SU-DHL-6 (cell line): ENCODE data around the gene CASKIN2.

Experiments
- H2AFZ ChIP-seq: fragments of 200-600 bp; sonication (generic); 2 replicates; pipeline ENCODE4 v1.6.1; 2014; ENCODE audit warnings: low read depth, mild to moderate bottlenecking, moderate library complexity, mixed read lengths, antibody characterized with exemption, low read length; ENCODE audit not compliant: severe bottlenecking
- H3F3A ChIP-seq: fragments of 200-600 bp; shearing (Covaris generic); 2 replicates; pipeline ENCODE4 v1.6.0; 2016; ENCODE audit warnings: antibody characterized with exemption, mild to moderate bottlenecking; ENCODE audit not compliant: insufficient read depth
- H3K27ac ChIP-seq: fragments of 200-600 bp; sonication (generic); 2 replicates; pipeline ENCODE4 v1.5.1; 2016; ENCODE audit warnings: low read depth, mild to moderate bottlenecking, low read length, moderate library complexity, mixed read lengths
- H3K27me3 ChIP-seq: fragments of 200-600 bp; sonication (generic), shearing (Covaris generic); 2 replicates; pipeline ENCODE4 v1.6.0; 2014; ENCODE audit warnings: mild to moderate bottlenecking, low read length
- H3K36me3 ChIP-seq: fragments of 200-600 bp; sonication (generic); 2 replicates; pipeline ENCODE4 v1.6.1; 2014; ENCODE audit warnings: mild to moderate bottlenecking, low read length, mixed read lengths
- H3K4me2 ChIP-seq: fragments of 300-600, 200-600 bp; shearing (Covaris generic), sonication (generic); 2 replicates; pipeline ENCODE4 v1.6.0; 2014; ENCODE audit warnings: low read length, low read depth, mild to moderate bottlenecking; ENCODE audit not compliant: poor library complexity, severe bottlenecking
- H3K4me3 ChIP-seq: fragments of 200-600 bp; sonication (generic); 2 replicates; pipeline ENCODE4 v1.5.1; 2014; ENCODE audit warnings: antibody characterized with exemption, low read length, mild to moderate bottlenecking, mixed read lengths; ENCODE audit not compliant: insufficient read depth, poor library complexity, severe bottlenecking
- H3K79me2 ChIP-seq: fragments of 200-600 bp; sonication (generic); 2 replicates; pipeline ENCODE4 v1.6.1; 2014; ENCODE audit warnings: mild to moderate bottlenecking, low read length, moderate library complexity; ENCODE audit not compliant: insufficient read depth
- H3K9ac ChIP-seq: fragments of 200-600 bp; sonication (generic); 2 replicates; pipeline ENCODE4 v1.7.0; 2014; ENCODE audit warnings: mild to moderate bottlenecking, low read length
- H3K9me2 ChIP-seq: fragments of 200-600 bp; sonication (generic); replicated peaks from 2 replicates; pipeline ENCODE4 v1.6.1; 2014; ENCODE audit warnings: low read length; ENCODE audit not compliant: insufficient read depth
- H3K9me3 ChIP-seq: fragments of 200-600 bp; sonication (generic); 2 replicates; pipeline ENCODE4 v1.6.1; 2014; ENCODE audit warnings: low read length, mixed read lengths; ENCODE audit not compliant: insufficient read depth
- H4K20me1 ChIP-seq: fragments of 200-600 bp; sonication (generic); 2 replicates; pipeline ENCODE4 v1.6.1; 2014; ENCODE audit warnings: low read depth, mild to moderate bottlenecking, antibody characterized with exemption, low read length, moderate library complexity, mixed read lengths
- EZH2phosphoT487 ChIP-seq: fragments of 200-600 bp; sonication (generic), shearing (Covaris generic); conservative IDR thresholded peaks from 2 replicates; pipeline ENCODE4 v1.6.1; 2018; ENCODE audit warnings: mild to moderate bottlenecking, antibody characterized with exemption, low read length, moderate library complexity, mixed read lengths
- TF ChIP-seq, protein P1 (sequence below): fragments of 200-600 bp; sonication (generic); IDR thresholded peaks from one replicate; pipeline ENCODE4 v1.5.1; 2017; ENCODE audit warnings: antibody characterized with exemption, mild to moderate bottlenecking, low read length, moderate library complexity; ENCODE audit not compliant: insufficient read depth, poor library complexity, severe bottlenecking

The CASKIN2 gene, protein sequence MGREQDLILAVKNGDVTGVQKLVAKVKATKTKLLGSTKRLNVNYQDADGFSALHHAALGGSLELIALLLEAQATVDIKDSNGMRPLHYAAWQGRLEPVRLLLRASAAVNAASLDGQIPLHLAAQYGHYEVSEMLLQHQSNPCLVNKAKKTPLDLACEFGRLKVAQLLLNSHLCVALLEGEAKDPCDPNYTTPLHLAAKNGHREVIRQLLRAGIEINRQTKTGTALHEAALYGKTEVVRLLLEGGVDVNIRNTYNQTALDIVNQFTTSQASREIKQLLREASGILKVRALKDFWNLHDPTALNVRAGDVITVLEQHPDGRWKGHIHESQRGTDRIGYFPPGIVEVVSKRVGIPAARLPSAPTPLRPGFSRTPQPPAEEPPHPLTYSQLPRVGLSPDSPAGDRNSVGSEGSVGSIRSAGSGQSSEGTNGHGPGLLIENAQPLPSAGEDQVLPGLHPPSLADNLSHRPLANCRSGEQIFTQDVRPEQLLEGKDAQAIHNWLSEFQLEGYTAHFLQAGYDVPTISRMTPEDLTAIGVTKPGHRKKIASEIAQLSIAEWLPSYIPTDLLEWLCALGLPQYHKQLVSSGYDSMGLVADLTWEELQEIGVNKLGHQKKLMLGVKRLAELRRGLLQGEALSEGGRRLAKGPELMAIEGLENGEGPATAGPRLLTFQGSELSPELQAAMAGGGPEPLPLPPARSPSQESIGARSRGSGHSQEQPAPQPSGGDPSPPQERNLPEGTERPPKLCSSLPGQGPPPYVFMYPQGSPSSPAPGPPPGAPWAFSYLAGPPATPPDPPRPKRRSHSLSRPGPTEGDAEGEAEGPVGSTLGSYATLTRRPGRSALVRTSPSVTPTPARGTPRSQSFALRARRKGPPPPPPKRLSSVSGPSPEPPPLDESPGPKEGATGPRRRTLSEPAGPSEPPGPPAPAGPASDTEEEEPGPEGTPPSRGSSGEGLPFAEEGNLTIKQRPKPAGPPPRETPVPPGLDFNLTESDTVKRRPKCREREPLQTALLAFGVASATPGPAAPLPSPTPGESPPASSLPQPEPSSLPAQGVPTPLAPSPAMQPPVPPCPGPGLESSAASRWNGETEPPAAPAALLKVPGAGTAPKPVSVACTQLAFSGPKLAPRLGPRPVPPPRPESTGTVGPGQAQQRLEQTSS (N-terminal part only)

DNA sequence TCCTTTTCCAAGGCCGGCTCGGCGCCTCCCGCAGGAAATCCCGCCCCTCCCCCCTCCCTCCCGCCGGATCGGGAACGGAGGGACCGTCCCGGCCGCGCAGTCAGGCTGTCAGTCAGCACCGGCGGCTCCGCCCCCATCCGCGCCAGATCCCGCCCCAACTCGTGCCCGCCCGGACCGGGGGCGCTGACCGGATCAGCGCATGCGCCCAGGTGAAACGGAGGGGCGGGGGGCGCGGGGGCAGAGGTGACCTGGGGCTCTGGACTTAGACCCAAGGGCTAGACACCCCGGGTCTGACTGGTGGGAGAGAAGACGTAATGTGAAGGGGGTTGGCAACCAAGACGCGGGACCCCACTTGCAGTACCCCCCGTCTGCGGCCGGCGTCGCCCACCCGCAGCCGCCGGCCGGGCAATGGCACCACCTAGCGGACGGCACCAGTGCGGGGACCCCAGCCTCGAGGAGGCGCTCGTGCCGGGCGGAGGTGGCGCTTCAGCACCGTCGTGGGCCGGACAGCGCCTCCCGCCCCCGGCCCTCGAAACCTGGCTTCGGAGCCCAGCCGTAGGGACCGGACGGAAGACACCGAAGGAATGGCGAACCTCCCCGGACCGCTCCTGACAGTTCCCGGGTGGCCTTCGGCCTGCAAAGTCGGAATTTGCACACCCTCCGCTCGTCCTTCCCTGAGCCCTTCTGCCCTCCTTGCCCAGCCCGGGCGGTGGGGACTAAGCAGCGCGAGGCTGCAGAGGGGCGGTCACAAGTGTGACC, at the start of gene CASKIN2:
Gene CASKIN2 (minus strand): TSS at position 42 of the 759 bp plus-strand sequence. CDS start 1,733 bp downstream, outside the sequence.
- TF ChIP-seq EZH2phosphoT487 = no peak
- TF ChIP-seq, protein P1, sequence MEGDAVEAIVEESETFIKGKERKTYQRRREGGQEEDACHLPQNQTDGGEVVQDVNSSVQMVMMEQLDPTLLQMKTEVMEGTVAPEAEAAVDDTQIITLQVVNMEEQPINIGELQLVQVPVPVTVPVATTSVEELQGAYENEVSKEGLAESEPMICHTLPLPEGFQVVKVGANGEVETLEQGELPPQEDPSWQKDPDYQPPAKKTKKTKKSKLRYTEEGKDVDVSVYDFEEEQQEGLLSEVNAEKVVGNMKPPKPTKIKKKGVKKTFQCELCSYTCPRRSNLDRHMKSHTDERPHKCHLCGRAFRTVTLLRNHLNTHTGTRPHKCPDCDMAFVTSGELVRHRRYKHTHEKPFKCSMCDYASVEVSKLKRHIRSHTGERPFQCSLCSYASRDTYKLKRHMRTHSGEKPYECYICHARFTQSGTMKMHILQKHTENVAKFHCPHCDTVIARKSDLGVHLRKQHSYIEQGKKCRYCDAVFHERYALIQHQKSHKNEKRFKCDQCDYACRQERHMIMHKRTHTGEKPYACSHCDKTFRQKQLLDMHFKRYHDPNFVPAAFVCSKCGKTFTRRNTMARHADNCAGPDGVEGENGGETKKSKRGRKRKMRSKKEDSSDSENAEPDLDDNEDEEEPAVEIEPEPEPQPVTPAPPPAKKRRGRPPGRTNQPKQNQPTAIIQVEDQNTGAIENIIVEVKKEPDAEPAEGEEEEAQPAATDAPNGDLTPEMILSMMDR = peak; percentile 96
- Histone ChIP-seq H4K20me1 (no peaks in the 10 kb centered on the region), H3K9me3 (no peaks in the 10 kb centered on the region), H3K9ac (peak within 1 kb of the TSS; percentile 91), H3K79me2 (no peaks in the 10 kb centered on the region; the same call in 1 of the 2 replicates), H3K36me3 (no peaks in the 10 kb centered on the region), H3F3A (0 out of 2 replicates have a peak, but pooled peaks cover 8% of the 10 kb centered on the region), H3K27ac (no peak within 1 kb of the TSS; the same call in 1 of the 2 replicates), H3K27me3 (no peaks in the 10 kb centered on the region), H3K4me3 (peak within 1 kb of the TSS; percentile 97), H3K9me2 (no peaks in the 10 kb centered on the region), H2AFZ (peak within 1 kb of the TSS; percentile 99), H3K4me2 (peak within 1 kb of the TSS; percentile 91)

DNA sequence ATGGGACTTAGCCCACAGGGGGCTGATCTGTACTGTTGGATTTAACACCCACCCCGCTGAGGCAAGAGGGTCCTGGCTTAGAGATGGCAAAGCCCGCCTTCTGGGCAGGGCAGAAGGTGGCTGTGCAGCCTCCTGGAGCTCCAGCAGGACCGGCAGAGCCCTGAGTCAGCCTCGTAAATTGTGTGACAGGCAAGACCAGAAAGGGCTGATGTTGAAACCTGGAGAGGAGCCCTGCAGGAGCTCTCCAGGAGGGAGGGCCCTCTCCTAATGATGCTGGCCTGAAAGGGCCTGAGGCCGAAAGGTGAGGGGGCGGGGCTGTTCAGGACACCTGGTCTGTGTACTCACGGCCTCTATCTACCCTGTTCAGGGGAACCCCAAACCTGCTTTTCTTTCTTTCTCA, 49.7 kb upstream of the CASKIN2 start:
- H4K20me1 ChIP-seq = no peaks in the 10 kb centered on the region
- no peaks in the 10 kb centered on the region for H3K79me2 ChIP-seq
- H3F3A ChIP-seq = no peaks in the 10 kb centered on the region
- no peak overlapping the region for H2AFZ ChIP-seq
- H3K9me2 ChIP-seq = no peaks in the 10 kb centered on the region
- TF ChIP-seq EZH2phosphoT487 = no peak
- TF ChIP-seq, protein P1 = no peak
- no peaks in the 10 kb centered on the region for H3K36me3 ChIP-seq
- H3K4me3 ChIP-seq = no peak overlapping the region
- H3K9ac ChIP-seq = no peak overlapping the region
- no peaks in the 10 kb centered on the region for H3K27me3 ChIP-seq
- no peak overlapping the region for H3K4me2 ChIP-seq
- no peak overlapping the region for H3K27ac ChIP-seq
- H3K9me3 ChIP-seq = no peaks in the 10 kb centered on the region

DNA sequence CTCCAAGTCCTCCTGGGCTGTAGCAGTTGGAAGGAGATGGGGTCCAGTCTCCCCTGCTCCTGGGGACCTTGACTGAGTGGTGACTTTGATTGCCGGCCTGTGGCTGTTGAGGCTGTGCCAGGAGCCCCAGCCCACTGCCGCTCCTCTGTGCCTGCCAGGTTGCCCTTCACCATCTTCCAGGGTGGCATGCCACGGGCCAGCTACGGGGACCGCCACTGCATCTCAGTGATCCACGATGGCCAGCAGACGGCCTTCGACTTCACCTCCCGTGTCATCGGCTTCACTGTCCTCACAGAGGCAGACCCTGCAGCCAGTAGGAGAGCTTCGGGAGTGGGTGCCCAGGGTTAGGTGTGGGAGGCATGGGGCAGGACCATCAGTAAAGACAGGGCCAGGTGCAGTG, 48.9 kb upstream of the CASKIN2 start:
- Histone ChIP-seq H3F3A (no peaks in the 10 kb centered on the region), H3K4me3 (no peak overlapping the region), H3K9ac (no peak overlapping the region), H3K4me2 (no peak overlapping the region), H3K9me3 (no peaks in the 10 kb centered on the region), H3K27ac (no peak overlapping the region), H2AFZ (no peak overlapping the region), H3K36me3 (no peaks in the 10 kb centered on the region), H3K27me3 (no peaks in the 10 kb centered on the region), H3K9me2 (no peaks in the 10 kb centered on the region), H4K20me1 (no peaks in the 10 kb centered on the region), H3K79me2 (no peaks in the 10 kb centered on the region)
- TF ChIP-seq EZH2phosphoT487 = no peak
- TF ChIP-seq, protein P1 = no peak
